Measurements from ENCODE around the gene USP31.

Gene USP31

DNA sequence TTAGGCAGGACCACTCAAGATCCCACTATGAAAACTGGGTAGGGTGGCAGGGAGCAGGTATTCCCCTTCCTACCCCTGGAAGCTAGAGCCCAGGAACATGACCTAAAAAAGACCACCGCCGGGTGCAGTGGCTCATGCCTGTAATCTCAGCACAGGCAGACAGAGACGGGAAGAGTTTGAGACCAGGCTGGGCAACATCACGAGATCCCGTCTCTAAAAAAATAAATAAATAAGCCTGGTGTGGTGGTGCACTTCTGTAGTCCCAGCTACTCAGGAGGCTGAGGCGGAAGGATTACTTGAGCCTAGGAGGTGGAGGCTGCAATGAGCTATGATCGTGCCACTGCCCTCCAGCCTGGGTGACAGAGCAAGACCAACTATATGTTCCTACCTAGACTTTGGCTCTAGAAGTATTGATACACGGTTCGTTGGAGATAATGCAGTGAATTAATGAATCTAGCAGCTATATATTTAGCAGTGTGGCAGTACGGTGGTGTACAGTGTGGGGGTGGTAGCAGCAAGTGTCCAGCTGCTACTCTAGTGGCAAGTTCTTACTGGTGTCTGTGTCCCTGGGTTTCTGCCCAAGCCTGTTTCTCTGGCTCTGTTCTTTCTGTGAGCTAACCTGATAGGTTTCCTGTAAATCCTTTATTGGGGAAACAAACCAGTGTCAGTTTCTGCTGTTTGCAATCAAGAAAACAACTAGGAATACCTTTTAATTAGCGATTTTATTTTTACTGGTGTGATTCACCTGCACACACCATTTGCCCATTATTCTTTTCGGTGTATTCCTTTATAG lies 3.3 kb upstream of the USP31 start:
- no peak overlapping the region for H3K4me3 ChIP-seq (ENCODE audit: control insufficient read depth, low read depth, low read length)
- no peak for DNase-seq (ENCODE audit: low read depth)
- TF ChIP-seq, protein P1, sequence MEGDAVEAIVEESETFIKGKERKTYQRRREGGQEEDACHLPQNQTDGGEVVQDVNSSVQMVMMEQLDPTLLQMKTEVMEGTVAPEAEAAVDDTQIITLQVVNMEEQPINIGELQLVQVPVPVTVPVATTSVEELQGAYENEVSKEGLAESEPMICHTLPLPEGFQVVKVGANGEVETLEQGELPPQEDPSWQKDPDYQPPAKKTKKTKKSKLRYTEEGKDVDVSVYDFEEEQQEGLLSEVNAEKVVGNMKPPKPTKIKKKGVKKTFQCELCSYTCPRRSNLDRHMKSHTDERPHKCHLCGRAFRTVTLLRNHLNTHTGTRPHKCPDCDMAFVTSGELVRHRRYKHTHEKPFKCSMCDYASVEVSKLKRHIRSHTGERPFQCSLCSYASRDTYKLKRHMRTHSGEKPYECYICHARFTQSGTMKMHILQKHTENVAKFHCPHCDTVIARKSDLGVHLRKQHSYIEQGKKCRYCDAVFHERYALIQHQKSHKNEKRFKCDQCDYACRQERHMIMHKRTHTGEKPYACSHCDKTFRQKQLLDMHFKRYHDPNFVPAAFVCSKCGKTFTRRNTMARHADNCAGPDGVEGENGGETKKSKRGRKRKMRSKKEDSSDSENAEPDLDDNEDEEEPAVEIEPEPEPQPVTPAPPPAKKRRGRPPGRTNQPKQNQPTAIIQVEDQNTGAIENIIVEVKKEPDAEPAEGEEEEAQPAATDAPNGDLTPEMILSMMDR (conservative IDR thresholded peaks at IDR 0.05; ENCODE audit: control insufficient read depth, insufficient read depth, low read depth, low read length) = no peak

DNA sequence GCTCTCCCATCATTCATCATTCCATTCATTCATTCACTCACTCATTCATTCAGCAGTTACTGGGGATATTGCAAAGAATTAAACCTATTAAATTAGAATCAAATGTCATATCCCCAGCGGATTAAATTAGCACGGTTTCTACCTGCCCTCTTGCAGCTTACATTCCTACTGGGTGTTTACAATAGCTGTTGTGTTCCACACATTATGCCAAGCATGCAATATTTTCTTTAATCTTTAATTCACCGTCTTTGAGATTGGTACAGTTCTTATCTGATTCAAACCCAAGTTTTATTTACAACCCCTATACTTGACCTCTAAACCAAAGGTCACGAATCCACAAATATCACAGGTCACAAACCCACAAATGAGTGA lies 727 bp upstream of the USP31 start:
- DNase-seq (ENCODE audit: low read depth) = no peak
- peak overlapping the region; percentile 72 for H3K4me3 ChIP-seq (ENCODE audit: control insufficient read depth, low read depth, low read length)
- TF ChIP-seq, protein P1 (conservative IDR thresholded peaks at IDR 0.05; ENCODE audit: control insufficient read depth, insufficient read depth, low read depth, low read length) = no peak

DNA sequence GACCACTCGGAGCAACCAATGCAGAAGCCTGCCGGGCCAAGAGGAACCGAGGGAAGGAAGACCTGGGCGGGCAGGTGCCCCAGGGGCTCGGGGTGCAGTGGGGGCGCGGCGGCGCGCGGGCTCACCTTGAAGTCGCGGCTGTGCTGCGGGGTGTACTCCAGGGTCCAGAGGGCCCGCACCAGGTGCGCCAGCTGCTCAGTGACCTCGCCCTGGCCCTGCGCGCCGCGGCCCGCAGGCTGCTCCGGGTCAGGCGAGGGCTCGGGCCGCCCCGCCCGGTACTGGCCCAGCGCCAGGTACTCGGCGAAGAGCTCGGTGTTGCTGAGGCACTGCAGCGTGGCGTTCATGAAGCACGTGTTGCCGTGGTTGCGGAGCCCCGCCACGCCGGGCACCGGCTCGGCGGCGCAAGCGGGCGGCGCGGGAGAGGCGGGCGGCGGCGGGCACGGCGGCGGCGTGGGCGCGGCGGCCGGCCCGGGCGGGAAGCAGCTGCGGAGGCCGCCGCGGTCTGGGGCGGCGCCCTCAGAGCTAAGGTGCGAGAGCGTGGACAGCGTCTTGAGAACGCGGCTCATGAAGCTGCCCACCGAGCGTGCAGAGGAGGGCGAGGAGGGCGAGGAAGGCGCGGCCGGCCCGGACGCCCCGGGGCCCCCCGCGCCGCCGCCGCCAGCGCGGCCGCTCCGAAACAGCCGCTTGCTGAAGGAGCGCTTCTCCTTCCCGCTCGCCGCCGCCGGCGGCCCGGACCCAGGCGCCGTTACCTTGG lies 562 bp downstream of the USP31 start:
- peak; percentile 48 for DNase-seq (ENCODE audit: low read depth)
- TF ChIP-seq, protein P1 (conservative IDR thresholded peaks at IDR 0.05; ENCODE audit: control insufficient read depth, insufficient read depth, low read depth, low read length) = no peak
- H3K4me3 ChIP-seq (ENCODE audit: control insufficient read depth, low read depth, low read length) = peak overlapping the region; percentile 78

DNA sequence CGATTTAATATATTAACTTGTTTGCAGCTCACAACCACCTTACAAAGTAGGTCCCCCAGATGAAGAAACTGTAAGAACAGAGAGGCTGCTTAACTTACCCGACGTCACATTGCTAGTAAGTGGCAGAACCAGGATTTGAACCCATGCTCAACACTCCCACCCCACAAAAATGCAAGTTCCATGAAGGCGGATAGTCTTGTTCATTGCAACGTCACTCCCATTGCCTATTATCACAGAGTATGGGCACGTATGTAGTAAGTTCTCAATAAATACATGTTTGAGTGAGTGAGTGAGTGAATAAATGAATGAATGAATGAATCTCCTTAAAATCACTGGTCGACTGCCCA lies 1.1 kb downstream of the USP31 start:
- DNase-seq (ENCODE audit: low read depth) = peak; percentile 26
- TF ChIP-seq, protein P1 (conservative IDR thresholded peaks at IDR 0.05; ENCODE audit: control insufficient read depth, insufficient read depth, low read depth, low read length) = no peak
- H3K4me3 ChIP-seq (ENCODE audit: control insufficient read depth, low read depth, low read length) = peak overlapping the region; percentile 78

DNA sequence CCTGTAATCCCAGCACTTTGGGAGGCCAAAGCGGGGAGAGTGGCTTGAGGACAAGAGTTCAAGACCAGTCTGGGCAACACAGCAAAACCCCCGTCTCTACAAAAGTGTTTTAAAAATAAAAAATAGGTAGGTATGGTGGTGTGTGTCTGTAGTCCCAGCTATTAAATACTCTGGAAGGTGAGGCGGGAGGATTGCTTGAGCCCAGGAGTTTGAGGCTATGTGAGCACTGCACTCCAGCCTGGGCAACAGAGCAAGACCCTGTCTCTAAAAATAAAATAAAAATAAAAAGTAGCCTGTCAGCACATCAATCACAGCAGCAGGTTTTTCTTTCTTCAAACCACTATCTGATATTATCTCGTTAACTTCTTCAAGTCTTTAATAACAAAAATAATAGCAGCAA lies 1.6 kb downstream of the USP31 start:
- TF ChIP-seq, protein P1 (conservative IDR thresholded peaks at IDR 0.05; ENCODE audit: control insufficient read depth, insufficient read depth, low read depth, low read length) = no peak
- DNase-seq (ENCODE audit: low read depth) = no peak
- peak overlapping the region; percentile 78 for H3K4me3 ChIP-seq (ENCODE audit: control insufficient read depth, low read depth, low read length)

DNA sequence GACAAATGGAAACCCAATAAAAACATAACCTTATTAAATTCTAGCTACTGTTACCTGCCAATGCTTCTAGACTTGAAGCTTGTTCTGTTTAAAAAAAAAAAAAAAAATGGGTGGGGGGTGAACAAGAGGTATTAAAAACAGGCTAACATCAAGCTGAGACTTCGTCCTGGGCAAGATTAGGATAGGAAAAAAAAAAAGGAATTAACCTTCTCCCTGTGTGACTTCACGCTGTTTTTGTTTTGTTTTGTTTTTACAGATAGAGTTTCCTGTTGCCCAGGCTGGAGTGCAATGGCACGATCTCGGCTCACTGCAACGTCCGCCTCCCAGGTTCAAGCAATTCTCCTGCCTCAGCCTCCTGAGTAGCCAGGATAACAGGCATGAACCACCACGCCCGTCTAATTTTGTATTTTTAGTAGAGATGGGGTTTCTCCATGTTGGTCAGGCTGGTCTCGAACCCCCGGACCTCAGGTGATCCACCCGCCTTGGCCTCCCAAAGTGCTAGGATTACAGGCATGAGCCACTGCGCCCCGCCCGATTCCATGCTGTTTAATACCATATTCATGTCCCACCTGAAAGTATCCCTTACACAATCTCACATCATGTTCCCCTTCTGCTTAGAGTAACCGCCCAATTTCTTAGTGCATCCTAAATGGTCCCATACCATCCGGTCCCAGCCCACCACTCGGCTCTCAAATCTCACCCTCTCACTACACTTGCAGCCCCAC lies 2.2 kb downstream of the USP31 start:
- peak overlapping the region; percentile 78 for H3K4me3 ChIP-seq (ENCODE audit: control insufficient read depth, low read depth, low read length)

More for the DNA sequence above, 2.2 kb downstream of the USP31 start:
- DNase-seq (ENCODE audit: low read depth) = no peak
- TF ChIP-seq, protein P1 (conservative IDR thresholded peaks at IDR 0.05; ENCODE audit: control insufficient read depth, insufficient read depth, low read depth, low read length) = no peak

Data from fibroblast of mammary gland (primary cell).